ENCODE results near the gene NXPH3.
A peak's percentile ranks its signal among the peaks of the same experiment; 100 is the strongest.

Gene NXPH3

GRCh38 chr17:49575679-49576087, at the start of gene NXPH3:
Gene NXPH3 (plus strand): TSS chr17:49575871. CDS start chr17:49576220, 349 bp downstream.
- peak; percentile 83 for DNase-seq
- H3K9me3 Mint-ChIP-seq, result no peaks in the 10 kb centered on the region
- no peak within 1 kb of the TSS for H3K27ac Mint-ChIP-seq
- H3K4me3 Mint-ChIP-seq, result peak within 1 kb of the TSS; percentile 74
- H3K4me1 Mint-ChIP-seq (ENCODE audit: low read depth), result peaks cover 12% of the 10 kb centered on the region
- peaks cover 73% of the 10 kb centered on the region for H3K27me3 Mint-ChIP-seq
- H3K36me3 Mint-ChIP-seq (ENCODE audit: low read depth), result no peaks in the 10 kb centered on the region

- Mint-ChIP-seq H3K4me3 (no peak overlapping the region), H3K36me3 (ENCODE audit: low read depth) (no peaks in the 10 kb centered on the region), H3K9me3 (no peaks in the 10 kb centered on the region), H3K27ac (no peak overlapping the region), H3K4me1 (ENCODE audit: low read depth) (peaks cover 9% of the 10 kb centered on the region), H3K27me3 (peaks cover 14% of the 10 kb centered on the region)
- no peak for DNase-seq
Observed at GRCh38 chr17:49527927-49528651, 47.6 kb upstream of the NXPH3 start.

DNA sequence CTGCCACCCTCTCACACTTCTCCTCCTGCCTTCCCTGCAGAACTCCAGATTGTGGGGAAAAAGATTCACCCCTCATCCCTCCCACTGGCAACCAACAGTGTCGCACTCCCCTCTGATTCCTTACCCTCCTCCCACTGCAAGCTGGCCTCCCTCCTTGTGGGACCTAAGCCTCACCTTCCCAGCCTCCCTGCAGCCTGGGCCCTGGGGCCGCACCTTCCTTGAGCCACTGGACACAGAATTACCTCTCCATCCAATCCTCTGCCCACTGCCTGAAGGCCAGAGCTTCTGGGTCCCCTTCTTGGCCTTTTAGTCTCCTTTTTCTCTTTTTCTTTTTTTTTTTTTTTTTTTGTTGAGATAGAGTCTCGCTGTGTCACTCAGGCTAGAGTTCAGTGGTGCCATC, 46.7 kb upstream of the NXPH3 start:
- Mint-ChIP-seq H3K4me1 (ENCODE audit: low read depth) (peaks cover under 1% of the 10 kb centered on the region), H3K4me3 (no peak overlapping the region), H3K27ac (no peak overlapping the region), H3K36me3 (ENCODE audit: low read depth) (no peaks in the 10 kb centered on the region), H3K9me3 (no peaks in the 10 kb centered on the region), H3K27me3 (peaks cover 21% of the 10 kb centered on the region)
- DNase-seq, result no peak

DNA sequence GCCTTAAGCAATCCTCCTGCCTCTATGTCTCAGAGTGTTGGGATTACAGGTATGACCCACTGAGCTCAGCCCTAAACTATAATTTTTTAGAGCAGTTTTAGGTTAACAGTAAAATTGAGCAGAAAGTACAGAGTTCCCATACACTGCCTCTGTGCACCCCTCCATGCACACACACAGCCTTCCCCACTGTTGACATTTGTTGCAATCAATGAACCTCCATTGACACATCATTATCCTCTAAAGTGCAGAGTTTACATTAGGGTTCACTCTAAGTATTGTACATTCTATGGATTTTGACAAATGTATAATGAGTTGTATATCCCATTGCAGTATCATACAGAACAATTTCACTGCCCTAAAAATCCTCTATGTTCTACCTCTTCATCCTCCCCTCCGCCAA, 45.6 kb upstream of the NXPH3 start:
- H3K4me1 Mint-ChIP-seq (ENCODE audit: low read depth), result no peaks in the 10 kb centered on the region

GRCh38 chr17:49543860-49544259, 31.8 kb upstream of the NXPH3 start:
- Mint-ChIP-seq H3K4me1 (ENCODE audit: low read depth) (no peaks in the 10 kb centered on the region), H3K4me3 (no peak overlapping the region), H3K36me3 (ENCODE audit: low read depth) (no peaks in the 10 kb centered on the region), H3K27me3 (no peaks in the 10 kb centered on the region), H3K9me3 (peaks cover 3% of the 10 kb centered on the region), H3K27ac (no peak overlapping the region)
- DNase-seq, result no peak

More for the DNA sequence above, 45.6 kb upstream of the NXPH3 start:
- Mint-ChIP-seq H3K27me3 (peaks cover 25% of the 10 kb centered on the region), H3K36me3 (ENCODE audit: low read depth) (no peaks in the 10 kb centered on the region), H3K27ac (no peak overlapping the region), H3K4me3 (no peak overlapping the region), H3K9me3 (no peaks in the 10 kb centered on the region)
- DNase-seq, result no peak

GRCh38 chr17:49545007-49545660, 30.5 kb upstream of the NXPH3 start:
- Mint-ChIP-seq H3K27me3 (no peaks in the 10 kb centered on the region), H3K4me3 (no peak overlapping the region), H3K4me1 (ENCODE audit: low read depth) (no peaks in the 10 kb centered on the region)

DNA sequence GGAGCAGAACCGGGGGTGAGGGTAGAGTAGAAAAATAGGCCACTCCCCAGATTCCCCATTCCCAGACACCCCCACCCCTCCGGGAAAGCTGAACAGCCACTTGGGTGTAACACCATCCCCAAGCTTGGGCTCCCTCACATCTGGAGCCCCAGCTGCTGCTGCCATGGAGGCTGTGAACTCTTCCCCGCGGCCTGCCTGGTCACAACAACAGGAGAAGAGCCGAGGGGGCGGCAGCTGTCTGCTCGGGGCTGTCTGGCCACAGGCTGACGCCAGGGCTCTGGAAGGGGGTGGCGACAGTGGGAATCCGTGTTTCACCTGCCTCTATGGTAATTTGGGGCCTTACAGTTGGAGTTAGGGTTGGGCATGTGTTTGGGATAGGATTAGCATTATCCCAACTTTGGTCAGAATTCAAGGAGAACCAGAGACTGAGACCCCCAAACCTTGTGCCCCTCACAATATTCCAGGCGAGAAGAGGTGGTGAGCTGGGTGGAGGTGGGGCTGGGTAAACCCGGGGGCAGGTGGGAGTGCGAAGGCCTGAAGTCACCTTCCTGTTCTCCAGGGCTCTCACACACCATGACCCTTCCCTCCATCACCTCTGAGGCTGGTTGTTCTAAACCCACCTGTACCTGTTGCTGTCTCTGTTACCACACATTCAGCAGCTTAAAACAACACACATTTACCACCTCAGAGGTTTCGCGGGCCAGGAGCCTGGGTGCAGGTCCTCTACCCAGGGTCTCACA, 29.7 kb upstream of the NXPH3 start:
- Mint-ChIP-seq H3K36me3 (ENCODE audit: low read depth) (no peaks in the 10 kb centered on the region), H3K4me1 (ENCODE audit: low read depth) (no peaks in the 10 kb centered on the region), H3K27ac (no peak overlapping the region), H3K27me3 (no peaks in the 10 kb centered on the region), H3K4me3 (no peak overlapping the region), H3K9me3 (peaks cover 3% of the 10 kb centered on the region)
- DNase-seq, result no peak

More at GRCh38 chr17:49545007-49545660, 30.5 kb upstream of the NXPH3 start:
- H3K36me3 Mint-ChIP-seq (ENCODE audit: low read depth), result no peaks in the 10 kb centered on the region
- H3K27ac Mint-ChIP-seq, result no peak overlapping the region
- H3K9me3 Mint-ChIP-seq, result peaks cover 3% of the 10 kb centered on the region
- DNase-seq, result no peak

DNA sequence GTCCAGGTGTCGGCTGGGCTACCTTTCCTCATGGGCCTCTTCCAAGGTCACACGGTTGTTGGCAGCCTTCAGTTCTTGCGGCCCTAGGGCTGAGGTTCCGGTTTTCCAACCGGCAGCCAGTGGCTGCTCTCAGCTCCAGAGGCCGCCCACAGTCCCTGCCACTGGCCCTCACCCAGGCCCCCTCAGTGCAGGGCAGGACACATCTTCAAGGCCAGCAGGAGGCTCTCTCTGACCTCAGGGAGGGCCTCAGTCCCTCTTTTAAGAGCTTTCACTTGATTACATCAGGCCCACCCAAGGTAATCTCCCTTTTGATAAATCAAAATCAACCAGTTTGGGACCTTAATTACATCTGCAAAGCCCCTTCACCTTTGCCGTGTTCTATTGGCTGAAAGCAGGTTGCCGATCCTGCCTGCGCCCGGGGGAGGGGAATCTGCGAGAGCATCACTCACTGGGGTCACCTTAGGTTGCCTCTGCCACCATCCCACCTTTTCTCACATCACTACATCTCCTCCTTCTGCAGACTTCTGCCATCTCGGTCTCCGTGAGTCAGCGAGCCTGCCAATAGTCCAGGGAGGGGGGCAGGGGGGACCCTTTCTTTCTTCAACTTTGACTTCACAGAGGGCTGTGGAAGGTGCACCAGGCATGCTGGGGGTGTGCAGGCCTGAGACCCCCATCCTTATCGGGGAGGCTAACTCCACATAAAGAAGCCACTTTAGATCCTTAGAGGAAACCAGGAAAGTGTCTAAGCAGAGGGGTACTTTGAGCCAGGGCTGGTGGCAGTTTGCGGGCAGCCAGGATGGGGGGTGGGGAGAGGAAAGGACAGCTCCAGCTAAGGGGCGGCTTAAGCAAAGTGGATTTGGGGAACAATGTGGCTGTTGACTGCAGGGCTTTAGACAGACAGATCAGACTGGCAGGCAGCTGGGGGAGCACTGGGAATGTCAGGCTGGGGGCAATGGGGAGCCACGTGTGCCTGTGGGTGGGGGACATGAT, 28.8 kb upstream of the NXPH3 start:
- no peak overlapping the region for H3K27ac Mint-ChIP-seq
- no peaks in the 10 kb centered on the region for H3K9me3 Mint-ChIP-seq
- no peaks in the 10 kb centered on the region for H3K27me3 Mint-ChIP-seq
- no peaks in the 10 kb centered on the region for H3K4me1 Mint-ChIP-seq (ENCODE audit: low read depth)
- DNase-seq, result no peak
- H3K4me3 Mint-ChIP-seq, result no peak overlapping the region
- no peaks in the 10 kb centered on the region for H3K36me3 Mint-ChIP-seq (ENCODE audit: low read depth)

GRCh38 chr17:49547566-49547965, 28.1 kb upstream of the NXPH3 start:
- Mint-ChIP-seq H3K9me3 (no peaks in the 10 kb centered on the region), H3K36me3 (ENCODE audit: low read depth) (no peaks in the 10 kb centered on the region), H3K27ac (no peak overlapping the region), H3K4me3 (no peak overlapping the region), H3K4me1 (ENCODE audit: low read depth) (no peaks in the 10 kb centered on the region), H3K27me3 (no peaks in the 10 kb centered on the region)
- no peak for DNase-seq

GRCh38 chr17:49548051-49548505, 27.6 kb upstream of the NXPH3 start:
- H3K9me3 Mint-ChIP-seq, result no peaks in the 10 kb centered on the region
- no peaks in the 10 kb centered on the region for H3K27me3 Mint-ChIP-seq
- no peak overlapping the region for H3K4me3 Mint-ChIP-seq
- no peaks in the 10 kb centered on the region for H3K4me1 Mint-ChIP-seq (ENCODE audit: low read depth)
- no peak overlapping the region for H3K27ac Mint-ChIP-seq
- no peaks in the 10 kb centered on the region for H3K36me3 Mint-ChIP-seq (ENCODE audit: low read depth)
- no peak for DNase-seq

- no peaks in the 10 kb centered on the region for H3K9me3 Mint-ChIP-seq
- H3K27me3 Mint-ChIP-seq, result no peaks in the 10 kb centered on the region
- H3K27ac Mint-ChIP-seq, result no peak overlapping the region
- DNase-seq, result no peak
- H3K36me3 Mint-ChIP-seq (ENCODE audit: low read depth), result no peaks in the 10 kb centered on the region
- H3K4me1 Mint-ChIP-seq (ENCODE audit: low read depth), result no peaks in the 10 kb centered on the region
- no peak overlapping the region for H3K4me3 Mint-ChIP-seq
Observed at GRCh38 chr17:49548506-49549310, 27.0 kb upstream of the NXPH3 start.

DNA sequence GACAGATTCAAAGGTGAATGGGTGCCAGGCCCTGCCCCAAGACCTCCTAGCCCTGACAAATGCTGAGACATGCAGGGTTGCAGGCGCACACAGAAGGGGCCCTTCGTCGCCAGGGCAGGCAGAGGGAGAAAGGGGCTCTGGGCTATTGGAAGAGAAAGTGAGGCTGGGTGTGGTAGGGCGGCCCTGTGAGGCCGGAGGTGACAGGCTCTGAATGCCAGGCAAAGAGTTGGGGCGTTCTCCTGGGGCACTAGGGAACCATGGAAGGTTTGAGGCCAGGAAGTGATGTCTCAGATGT, 26.4 kb upstream of the NXPH3 start:
- no peaks in the 10 kb centered on the region for H3K4me1 Mint-ChIP-seq (ENCODE audit: low read depth)
- no peak overlapping the region for H3K27ac Mint-ChIP-seq

More for the DNA sequence above, 26.4 kb upstream of the NXPH3 start:
- Mint-ChIP-seq H3K4me3 (no peak overlapping the region), H3K9me3 (no peaks in the 10 kb centered on the region), H3K27me3 (no peaks in the 10 kb centered on the region), H3K36me3 (ENCODE audit: low read depth) (no peaks in the 10 kb centered on the region)
- DNase-seq, result no peak
